ENCODE data around the gene RNF44.

DNA sequence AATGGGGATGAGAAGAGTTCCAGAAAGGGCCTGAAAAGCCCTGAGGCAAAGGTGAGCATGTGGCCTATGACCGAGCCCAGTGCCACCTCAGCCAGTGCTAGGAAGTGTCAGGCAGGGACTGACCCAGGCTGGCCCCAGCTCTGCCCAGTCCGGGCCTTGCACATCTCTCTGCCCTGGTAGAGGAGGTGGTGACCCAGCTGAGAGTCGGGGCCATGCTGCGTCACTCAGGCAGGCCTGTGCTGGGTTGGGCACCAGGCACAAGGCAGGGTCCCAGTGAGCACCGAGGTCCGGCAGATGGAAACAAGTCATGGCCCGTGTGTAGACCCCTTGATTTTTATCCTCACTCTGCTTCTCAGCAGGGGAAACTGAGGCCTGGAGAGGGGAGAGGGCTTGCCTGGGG lies 12.7 kb upstream of the RNF44 start:
- TF ChIP-seq POLR2A (IDR thresholded peaks at IDR 0.05): no peak
- TF ChIP-seq, protein P1, sequence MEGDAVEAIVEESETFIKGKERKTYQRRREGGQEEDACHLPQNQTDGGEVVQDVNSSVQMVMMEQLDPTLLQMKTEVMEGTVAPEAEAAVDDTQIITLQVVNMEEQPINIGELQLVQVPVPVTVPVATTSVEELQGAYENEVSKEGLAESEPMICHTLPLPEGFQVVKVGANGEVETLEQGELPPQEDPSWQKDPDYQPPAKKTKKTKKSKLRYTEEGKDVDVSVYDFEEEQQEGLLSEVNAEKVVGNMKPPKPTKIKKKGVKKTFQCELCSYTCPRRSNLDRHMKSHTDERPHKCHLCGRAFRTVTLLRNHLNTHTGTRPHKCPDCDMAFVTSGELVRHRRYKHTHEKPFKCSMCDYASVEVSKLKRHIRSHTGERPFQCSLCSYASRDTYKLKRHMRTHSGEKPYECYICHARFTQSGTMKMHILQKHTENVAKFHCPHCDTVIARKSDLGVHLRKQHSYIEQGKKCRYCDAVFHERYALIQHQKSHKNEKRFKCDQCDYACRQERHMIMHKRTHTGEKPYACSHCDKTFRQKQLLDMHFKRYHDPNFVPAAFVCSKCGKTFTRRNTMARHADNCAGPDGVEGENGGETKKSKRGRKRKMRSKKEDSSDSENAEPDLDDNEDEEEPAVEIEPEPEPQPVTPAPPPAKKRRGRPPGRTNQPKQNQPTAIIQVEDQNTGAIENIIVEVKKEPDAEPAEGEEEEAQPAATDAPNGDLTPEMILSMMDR (IDR thresholded peaks at IDR 0.05): no peak

Measured in heart left ventricle (tissue), 13 donors.